Psoas muscle (tissue), 8 donors: ENCODE data around the gene CATSPERZ. TPM values are rescaled to one million over a fixed set of nuclear protein-coding genes. Genes with fewer than 3 reads are reported as not detected.

Experiments
- ATAC-seq, 4 donors: fragments of 200-7000 bp; cut with Tn5 transposase; one replicate each; pipeline ENCODE4 v1.9.1; 2020; ENCODE audit warnings: moderate library complexity in 3 of 4, mild to moderate bottlenecking in 2 of 4
- DNase-seq, 2 donors: peaks; one replicate each; pipeline ENCODE4 v3.0.0-alpha.2; 2020
- H3K27ac ChIP-seq: fragments of 200-600 bp; one replicate; pipeline ENCODE4 v1.8.0; 2022
- H3K27me3 ChIP-seq, 3 donors: fragments of 200-600 bp in 1 of 3; one replicate each; pipeline versions ENCODE4 v1.6.1 to v1.8.0; 2013 to 2022; ENCODE audit warnings: low read length in 2 of 3, mild to moderate bottlenecking in 2 of 3, moderate library complexity in 1 of 3; ENCODE audit not compliant: insufficient read depth in 3 of 3
- H3K36me3 ChIP-seq, 2 donors: fragments of 200-600 bp in 1 of 2; one replicate each; pipeline versions ENCODE4 v1.6.1 to v1.8.0; 2013 to 2022; ENCODE audit warnings: low read depth in 1 of 2, mild to moderate bottlenecking in 1 of 2, moderate library complexity in 1 of 2; ENCODE audit not compliant: insufficient read depth in 1 of 2
- H3K4me1 ChIP-seq: fragments of 200-600 bp; one replicate; pipeline ENCODE4 v1.8.0; 2022
- H3K4me3 ChIP-seq: fragments of 200-600 bp; one replicate; pipeline ENCODE4 v1.8.0; 2022; ENCODE audit warnings: mild to moderate bottlenecking
- H3K9me3 ChIP-seq: fragments of 200-600 bp; one replicate; pipeline ENCODE4 v1.8.0; 2022
- CTCF ChIP-seq: fragments of 200-600 bp; IDR thresholded peaks from one replicate; pipeline ENCODE4 v1.8.0; 2022; ENCODE audit warnings: antibody characterized with exemption
- WGBS, 3 donors: extraction: QIAGEN DNeasy Blood & Tissue Kit; methylation state at CpG; one replicate each; pipeline versions ENCODE4 v1.1.6 to v1.1.7; 2013; 5-methylcytosine and 5-hydroxymethylcytosine counted together
- intact Hi-C, 2 donors: fragments of 100-400 bp; cut with DNase I; formaldehyde crosslinking; loops; one replicate each; pipeline versions ENCODE4 v1.11.0 to v1.14.2; 2022
- polyA plus RNA-seq, 3 donors: library from polyadenylated mRNA; stranded (reverse); fragments of 200-250 nt; gene quantifications; one replicate each; pipeline ENCODE4 v1.2.3, GENCODE V29; 2013
- total RNA-seq, 4 donors: library from RNA; stranded (reverse); fragmentation: NEBNext Ultra II Directional in 2 of 4; extraction: Animal tissue kit (Norgen Biotek cat#: 25700) in 2 of 4; gene quantifications; one replicate each; pipeline versions ENCODE4 v1.2.1 to v1.2.4, GENCODE V29; 2021 to 2023
- donor health status: healthy with polysubstance abuse.
- donor health status: DM: no; HTN: no; CAD: no; lungs with moderate emphysema.
- donor health status: Bipolar disorder and iron deficiency.
- donor health status: healthy.
- donor health status: DM: yes; HTN: yes; CAD: no.
- donor health status: DM: no; HTN: no; CAD: no.
- donor health status: DM: no; HTN: no; CAD: no.
- donor health status: DM: yes; HTN: yes; CAD: no.

The CATSPERZ gene
- total and polyA plus RNA-seq, 7 donors, result 0.05 TPM; not detected in 6

- no peak for DNase-seq
- Histone ChIP-seq H3K27ac (no peak overlapping the region), H3K4me1 (peaks cover 30% of the 10 kb centered on the region), H3K9me3 (no peaks in the 10 kb centered on the region), H3K4me3 (no peak overlapping the region), H3K36me3 (no peaks in the 10 kb centered on the region), H3K27me3 (peaks cover 0 to 90% (median 46%) of the 10 kb centered on the region in 3 donors)
- intact Hi-C loops, result no loop called here
- ATAC-seq, result no peak
- TF ChIP-seq CTCF, result no peak
- WGBS, 3 donors, result 40 to 52% (median 45%) methylated on average over 1 of the region's 1 CpG
Measured at GRCh38 chr11:64296236-64296635, 3.9 kb upstream of the CATSPERZ start.

GRCh38 chr11:64296830-64297698, 3.1 kb upstream of the CATSPERZ start:
- intact Hi-C loops, result no loop called here
- no peak for DNase-seq
- H3K27me3 ChIP-seq, result peaks cover 0 to 87% (median 40%) of the 10 kb centered on the region in 3 donors

GRCh38 chr11:64297699-64298358, 2.3 kb upstream of the CATSPERZ start:
- DNase-seq (no peak), ATAC-seq (no peak)
- Histone ChIP-seq H3K9me3 (no peaks in the 10 kb centered on the region), H3K4me1 (peaks cover 23% of the 10 kb centered on the region), H3K27me3 (peaks cover 0 to 83% (median 32%) of the 10 kb centered on the region in 3 donors), H3K36me3 (no peaks in the 10 kb centered on the region), H3K4me3 (no peak overlapping the region), H3K27ac (no peak overlapping the region)
- 51 to 54% (median 52%) methylated on average over 18 of the region's 18 CpGs for WGBS, 3 donors
- intact Hi-C loops, result loop anchor here in 1 of 2 donors (2.0 kb wide), 1 partner anchor 93 kb away; no protein-coding TSS in a partner anchor
- no peak for TF ChIP-seq CTCF

More at GRCh38 chr11:64296830-64297698, 3.1 kb upstream of the CATSPERZ start:
- TF ChIP-seq CTCF, result no peak
- Histone ChIP-seq H3K4me3 (no peak overlapping the region), H3K4me1 (peaks cover 28% of the 10 kb centered on the region), H3K27ac (no peak overlapping the region), H3K9me3 (no peaks in the 10 kb centered on the region), H3K36me3 (no peaks in the 10 kb centered on the region)
- WGBS, 3 donors, result 17 to 22% (median 20%) methylated on average over 30 to 34 of the region's 34 CpGs
- ATAC-seq, result no peak

- no peak for TF ChIP-seq CTCF
- 3 to 9% (median 5%) methylated on average over 32 to 60 of the region's 60 CpGs for WGBS, 3 donors
- Histone ChIP-seq H3K9me3 (no peaks in the 10 kb centered on the region), H3K4me1 (peaks cover 29% of the 10 kb centered on the region), H3K36me3 (no peaks in the 10 kb centered on the region), H3K27me3 (peaks cover 0 to 70% (median 25%) of the 10 kb centered on the region in 3 donors), H3K4me3 (peak overlapping the region; percentile 67), H3K27ac (no peak overlapping the region)
- intact Hi-C loops, result loop anchor here in 1 of 2 donors (2.0 kb wide), 1 partner anchor 94 kb away; no protein-coding TSS in a partner anchor
- DNase-seq, result peak; percentile 73 to 86
- ATAC-seq, result peak; percentile 38 to 78 (median 64)
Measured at GRCh38 chr11:64298966-64299846, 952 bp upstream of the CATSPERZ start.
